SKM-1 (cell line): ENCODE results near the gene GLRX.
"Not testable (repeated sequence)": the region's sequence is repeated elsewhere in the genome, so short reads cannot be mapped to it uniquely, and the experiment has no call there.

Experiments
- DNase-seq: peaks from one replicate; lab custom pipeline; 2025; ENCODE audit not compliant: unreplicated experiment; lab: John Stamatoyannopoulos, UW

GLRX gene

DNA sequence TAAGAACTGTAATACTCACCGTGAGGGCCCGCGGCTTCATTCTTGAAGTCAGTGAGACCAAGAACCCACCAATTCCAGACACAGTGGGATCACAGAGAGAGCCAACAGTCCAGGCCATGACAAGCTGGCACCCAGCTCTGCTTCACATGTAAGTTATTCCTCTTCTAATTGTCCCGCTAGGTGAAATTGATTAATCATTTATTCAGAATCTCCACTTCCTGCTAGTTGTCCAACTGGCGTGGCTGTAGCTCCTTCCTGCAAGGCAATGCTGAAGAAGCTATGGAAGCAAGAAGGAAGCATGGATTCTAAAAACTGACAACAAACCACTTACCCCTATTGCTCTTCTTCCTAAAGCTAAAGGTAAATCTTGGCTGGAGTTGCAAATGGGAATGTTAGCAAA is 30.0 kb upstream of the GLRX start:
- no peak for DNase-seq

DNA sequence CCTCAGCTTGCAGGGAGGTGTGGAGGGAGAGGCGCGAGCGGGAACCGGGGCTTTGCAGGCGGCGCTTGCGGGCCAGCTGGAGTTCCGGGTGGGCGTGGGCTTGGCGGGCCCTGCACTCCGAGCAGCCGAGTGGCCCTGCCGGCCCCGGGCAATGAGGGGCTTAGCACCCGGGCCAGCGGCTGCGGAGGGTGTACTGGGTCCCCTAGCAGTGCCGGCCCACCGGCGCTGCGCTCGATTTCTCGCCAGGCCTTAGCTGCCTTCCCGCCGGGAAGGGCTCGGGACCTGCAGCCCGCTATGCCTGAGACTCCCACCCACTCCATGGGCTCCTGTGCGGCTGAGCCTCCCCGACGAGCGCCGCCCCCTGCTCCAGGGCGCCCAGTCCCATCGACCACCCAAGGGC is 28.6 kb upstream of the GLRX start:
- not testable (repeated sequence) for DNase-seq

DNA sequence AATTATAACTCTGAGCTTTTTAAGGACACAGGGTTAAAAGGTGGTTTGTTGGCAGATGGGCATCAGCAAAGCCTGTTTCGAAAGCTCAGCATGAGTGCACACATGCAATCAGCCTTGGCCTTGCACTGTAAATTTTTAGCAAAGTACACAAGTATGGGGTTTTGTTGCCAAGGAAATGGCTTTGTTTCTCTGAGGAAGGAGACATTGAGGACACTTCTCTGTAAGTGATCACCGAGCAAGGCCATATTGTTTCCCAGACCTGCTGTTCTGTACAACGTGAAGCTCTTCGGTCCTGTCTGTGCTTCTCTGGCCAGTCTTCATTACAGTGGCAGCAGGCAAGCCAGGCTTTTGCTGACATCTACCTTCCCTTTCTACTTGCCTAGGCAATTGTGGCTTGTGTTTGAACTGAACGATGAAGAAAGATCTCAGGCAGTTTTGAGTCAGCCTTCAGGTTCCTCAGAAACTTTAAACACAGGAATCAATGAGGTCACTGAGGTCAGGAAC is 27.9 kb upstream of the GLRX start:
- peak; percentile 53 for DNase-seq

DNA sequence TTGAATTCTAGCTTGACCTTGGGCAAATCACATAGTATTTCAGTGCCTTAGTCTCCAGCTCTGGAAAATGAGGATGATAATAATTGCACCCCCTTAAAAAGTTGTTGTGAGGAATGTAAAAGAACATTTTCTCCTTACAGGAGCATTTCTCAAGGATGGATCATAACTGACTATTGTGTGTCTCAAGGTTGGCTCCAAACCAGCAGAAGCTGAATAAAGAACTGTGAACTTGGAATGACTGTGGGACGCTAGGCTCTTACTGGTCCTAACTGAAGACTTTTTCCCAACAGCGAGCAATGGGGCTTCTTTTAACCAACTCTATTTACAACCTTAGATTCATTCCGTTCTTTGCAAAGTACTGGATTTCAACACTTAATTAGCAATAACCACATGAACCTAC is 26.2 kb upstream of the GLRX start:
- no peak for DNase-seq

DNA sequence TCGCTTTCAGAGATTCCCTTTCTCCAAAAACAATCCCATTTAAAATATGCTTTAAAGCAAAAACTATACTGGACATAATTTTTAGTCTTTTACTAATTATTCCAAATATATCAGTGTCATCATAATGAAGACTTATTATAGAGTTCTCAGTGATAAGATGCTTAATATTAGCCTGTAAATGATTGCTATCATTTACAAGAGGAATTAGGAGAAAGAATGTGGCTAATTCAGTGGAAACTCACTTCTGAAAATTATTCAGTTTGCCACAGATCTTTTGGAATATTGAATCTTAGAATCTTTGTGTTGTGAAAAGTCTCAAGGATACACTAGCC is 24.7 kb upstream of the GLRX start:
- DNase-seq: no peak

DNA sequence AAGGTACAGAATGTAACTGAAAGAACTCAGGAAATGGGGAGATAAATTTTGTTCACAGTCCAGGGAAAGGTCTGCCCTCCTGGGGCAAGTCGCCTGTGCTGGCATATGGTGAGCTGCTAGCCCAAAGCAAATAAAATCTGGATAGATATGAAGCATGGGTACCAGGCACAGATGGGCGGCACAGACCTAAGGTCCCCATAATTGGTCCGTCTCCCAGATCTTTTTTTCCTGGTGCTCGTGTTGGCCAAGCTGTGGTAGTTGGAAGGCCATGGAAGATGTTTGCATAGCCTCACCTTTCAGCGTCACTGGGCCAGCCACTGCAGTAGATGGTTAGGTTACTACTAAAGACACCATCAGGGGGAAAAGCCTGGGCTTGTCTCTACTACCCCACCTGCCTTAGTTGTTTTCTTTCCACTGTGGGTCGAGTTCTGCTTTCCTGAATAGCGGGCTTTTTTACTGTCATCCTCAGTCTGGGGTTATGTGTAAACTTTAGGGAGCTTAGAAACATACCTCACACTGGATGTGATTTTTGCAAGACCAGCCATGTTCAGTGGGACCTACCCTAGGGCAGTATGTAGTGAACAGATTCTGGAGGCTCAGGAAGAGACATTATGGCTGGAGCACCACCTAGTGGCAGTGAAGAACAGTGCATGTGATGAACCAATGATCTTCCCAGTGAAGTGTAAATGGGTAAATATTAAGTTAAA is 24.2 kb upstream of the GLRX start:
- DNase-seq: peak; percentile 76

DNA sequence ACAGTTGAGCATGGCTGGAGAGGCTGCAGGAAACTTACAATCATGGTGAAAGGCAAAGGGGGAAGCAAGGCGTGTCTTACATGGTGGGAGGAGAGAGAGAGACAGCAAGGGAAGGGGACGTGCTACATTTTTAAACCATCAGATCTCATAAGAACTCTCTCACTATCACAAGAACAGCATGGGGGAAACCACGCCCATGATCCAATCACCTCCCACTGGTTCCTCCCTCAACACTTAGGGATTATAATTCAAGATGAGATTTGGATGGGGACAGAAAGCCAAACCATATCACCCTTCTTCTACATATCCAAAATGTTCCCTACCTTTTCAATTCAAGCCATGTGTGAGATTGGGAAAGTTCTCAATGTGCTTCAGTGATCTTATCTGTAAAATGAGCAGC is 22.9 kb upstream of the GLRX start:
- no peak for DNase-seq

DNA sequence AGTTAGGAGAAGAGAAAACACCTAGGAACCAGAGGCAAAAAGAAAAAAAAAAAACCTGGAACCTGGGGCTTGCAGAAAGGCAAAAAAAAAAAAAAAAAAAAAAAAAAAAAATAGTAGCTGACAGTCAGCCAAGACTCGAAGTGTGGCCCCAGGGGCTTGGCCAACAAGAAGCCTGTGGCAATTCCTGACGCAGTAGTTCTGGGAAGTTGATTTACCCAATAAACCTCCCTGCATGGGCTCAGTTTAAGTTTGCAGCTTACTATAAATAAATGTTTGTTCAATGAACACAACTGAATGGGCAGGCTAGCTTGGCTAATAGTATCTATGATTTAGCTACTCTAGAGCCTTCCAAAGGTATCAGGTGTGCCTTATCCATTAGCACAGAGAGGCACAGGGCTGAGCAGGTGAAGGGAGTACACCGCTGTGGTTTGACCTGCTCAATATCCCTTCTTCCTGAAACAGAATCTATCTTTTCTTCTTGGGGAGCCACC is 21.3 kb upstream of the GLRX start:
- DNase-seq: no peak

DNA sequence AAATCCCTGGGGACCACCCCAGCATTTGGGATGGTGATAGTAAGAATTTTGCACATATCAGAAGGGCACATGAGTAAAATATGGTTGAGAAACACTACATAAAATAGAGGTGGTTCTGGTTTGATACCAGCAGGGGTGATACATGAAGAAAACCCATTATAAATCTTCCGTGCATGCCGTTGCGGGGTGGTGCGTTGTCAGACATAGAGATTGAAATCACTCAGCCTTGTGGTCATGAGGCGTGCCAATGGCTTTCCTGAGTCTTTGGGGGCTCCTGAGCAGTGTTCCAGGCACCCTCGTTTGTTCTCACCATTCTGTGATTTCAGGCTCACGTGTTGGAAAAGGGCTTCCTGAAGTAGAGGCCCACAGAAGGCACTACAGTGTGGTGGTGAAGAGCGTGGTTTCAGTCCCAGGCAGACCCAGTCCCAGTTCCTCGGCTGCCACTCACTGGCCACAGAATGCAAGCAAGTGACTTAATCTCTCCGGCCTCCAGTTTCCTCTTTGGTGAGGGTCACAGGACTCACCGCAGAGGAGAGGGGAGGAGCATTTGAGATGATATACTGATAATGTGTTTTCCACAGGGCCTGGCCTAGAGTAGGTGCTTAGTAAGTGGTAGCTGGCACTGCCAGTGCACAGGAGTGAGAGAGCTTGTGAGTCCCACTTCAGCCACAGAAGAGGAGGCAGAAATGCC is 20.5 kb upstream of the GLRX start:
- peak; percentile 95 for DNase-seq

DNA sequence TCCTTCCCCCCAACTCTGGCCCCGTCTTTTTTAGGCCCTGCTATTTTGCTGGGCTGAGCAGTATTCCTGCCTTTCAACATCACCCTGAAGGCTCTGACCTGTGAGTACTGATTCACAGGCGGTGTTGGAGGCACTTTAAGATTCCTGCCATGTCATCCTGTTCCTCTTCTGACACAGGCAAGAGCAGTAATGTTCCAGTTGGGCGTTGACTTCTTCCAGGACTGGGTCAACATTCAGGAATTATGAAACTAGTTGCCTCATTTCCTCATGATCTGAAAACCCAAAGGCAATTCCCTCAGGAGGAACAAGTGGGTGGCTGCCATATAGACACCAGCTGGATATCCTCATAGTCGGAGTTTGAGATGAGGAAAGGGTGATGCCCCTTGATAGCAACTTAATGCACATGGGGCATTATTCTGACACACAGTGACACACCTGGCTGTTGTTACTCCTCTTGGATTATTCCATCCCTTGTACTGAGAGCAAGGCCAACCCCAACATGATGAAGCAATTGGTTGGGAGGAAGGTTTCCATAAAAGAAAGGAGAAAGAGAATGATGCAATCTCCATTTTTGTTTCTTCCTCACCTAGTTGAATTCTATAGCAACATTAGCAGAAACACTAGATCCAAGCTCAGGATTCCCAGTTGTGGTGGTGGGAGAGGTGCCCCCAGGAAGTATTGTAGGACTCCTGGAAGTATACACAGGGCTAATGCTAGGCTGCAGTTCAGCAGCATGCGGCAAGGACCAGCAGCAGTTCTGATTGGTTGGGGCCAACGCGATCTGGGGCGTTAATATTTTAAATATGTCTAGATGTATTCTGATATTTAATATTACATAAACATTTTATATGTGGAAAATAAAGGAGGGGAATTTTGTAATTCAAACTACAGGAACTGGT is 19.6 kb upstream of the GLRX start:
- no peak for DNase-seq

DNA sequence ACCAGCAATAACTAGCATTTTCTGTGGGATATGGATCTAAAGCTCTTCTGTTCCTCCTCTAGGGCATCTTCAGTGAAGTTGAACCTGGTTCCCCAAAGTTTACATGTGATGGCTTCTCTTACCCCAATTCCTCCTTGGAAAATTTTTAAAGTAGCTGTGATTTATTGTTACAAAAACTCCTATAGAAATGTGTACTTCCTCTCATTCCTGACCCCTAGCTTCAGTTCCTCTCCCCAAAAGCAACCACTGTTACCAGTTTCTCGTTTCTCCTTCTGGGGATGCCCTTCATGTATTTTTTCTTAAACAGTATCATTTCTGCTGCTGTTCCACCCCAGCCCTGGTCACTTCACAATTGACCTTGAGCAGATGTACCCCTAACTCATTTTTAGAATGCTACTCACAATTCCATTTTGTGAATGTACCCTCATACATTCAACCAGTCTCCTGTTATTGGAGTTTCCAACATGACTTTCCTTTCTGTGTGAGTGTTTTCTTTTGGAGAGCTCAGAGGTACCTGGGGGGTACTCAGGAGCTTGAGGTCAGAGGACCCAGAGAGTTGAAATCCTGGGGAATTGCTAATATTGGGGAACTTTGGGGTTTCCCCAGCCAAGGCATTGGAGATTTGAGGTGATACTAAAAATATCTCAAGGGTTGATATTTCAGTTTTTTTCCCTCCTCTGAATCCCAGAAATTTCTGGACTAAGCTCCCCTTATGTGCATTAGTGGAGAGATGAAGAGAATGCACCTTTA is 18.6 kb upstream of the GLRX start:
- no peak for DNase-seq

DNA sequence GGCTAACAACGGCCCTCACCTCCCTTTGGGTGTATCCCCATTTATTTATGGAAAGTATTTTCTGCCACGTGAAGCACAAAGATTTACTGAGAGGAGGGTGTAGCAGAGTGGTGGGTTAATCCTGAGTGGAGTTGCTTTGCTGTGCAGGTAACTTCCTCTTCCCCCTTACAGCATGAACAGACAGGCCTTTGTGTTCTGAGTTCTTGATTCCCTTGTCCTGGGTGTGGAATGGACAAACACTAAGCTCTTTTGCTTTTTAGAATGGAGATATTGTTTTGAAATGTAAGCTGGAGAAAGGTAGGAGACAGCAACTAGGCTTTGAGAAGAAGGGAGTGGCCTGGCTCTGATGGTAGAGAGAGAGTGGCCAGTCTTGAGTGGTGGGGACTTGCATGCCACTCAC is 17.1 kb upstream of the GLRX start:
- no peak for DNase-seq

DNA sequence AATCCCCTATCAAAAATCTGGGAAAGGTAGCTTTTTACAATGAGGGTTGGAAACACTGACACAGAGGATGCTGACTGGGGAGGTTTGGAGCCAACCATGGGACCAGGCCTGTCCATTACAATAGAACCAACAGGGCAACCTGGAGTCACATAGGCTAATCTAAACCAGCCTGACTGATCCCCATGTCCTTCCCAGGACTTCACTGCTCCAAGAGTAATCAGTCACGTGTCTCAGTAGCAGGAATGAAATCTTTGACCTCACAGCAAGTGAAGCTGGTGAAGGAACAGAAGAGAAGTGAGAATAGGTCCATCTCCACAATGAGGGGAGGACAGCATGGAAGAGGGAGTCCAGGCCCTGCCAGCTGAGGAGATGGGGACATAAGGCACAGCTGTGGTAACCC is 16.0 kb upstream of the GLRX start:
- no peak for DNase-seq

DNA sequence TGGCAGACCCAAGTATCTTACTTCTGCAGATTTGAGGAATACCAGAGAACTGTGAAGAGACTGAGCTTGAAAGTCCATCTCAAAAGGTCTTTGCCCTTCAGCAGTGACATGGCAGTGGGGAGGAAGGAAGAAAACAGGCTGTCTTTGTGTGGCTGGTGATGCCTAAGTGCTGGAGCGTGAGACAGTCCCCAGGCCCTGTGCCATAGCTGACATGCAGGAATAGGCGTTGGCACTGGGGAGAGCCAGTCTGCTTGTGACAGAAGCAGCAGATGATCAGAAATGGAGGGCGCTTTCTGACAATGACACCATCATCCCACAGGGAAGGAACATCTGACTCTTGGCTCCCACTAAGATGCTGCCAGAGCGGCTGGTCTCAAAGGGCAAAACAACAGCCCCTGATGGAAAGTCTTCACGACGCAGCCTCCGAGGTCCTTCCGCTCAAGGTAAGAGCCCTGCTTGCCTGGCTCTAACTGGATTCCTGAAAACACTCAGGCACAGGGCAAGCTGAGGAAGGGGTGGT is 15.5 kb upstream of the GLRX start:
- no peak for DNase-seq

DNA sequence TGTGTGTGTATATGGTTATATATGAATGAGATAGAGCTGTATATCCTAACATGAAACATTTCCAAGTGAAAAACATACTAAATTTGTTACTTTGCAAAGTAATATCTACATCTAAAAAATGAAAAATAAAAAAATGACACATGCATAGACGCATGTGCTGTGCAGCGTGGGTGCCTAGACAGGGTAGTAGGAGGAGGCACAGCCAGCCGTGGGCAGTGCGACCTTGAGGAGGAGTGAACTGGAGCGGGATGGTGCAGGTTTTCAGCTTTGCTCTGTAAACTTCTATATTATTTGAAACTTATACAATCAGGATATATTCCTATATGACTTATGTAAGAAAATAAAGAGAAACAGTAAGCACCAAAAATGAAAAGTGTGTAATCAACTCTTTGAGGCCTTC is 15.0 kb upstream of the GLRX start:
- DNase-seq: no peak

DNA sequence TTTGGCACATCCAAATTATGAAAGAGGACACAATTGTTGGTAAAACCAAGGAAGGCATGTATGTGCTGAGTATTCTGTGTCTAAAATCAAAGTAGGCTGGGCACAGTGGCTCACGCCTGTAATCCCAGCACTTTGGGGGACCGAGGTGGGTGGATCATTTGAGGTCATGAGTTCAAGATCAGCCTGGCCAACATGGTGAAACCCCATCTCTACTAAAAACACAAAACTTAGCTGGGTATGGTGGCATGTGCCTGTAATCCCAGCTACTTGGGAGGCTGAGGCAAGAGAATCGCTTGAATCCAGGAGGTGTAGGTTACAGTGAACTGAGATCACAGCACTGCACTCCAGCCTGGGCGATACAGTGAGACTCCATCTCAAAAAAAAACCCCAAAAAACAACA is 14.4 kb upstream of the GLRX start:
- not testable (repeated sequence) for DNase-seq

DNA sequence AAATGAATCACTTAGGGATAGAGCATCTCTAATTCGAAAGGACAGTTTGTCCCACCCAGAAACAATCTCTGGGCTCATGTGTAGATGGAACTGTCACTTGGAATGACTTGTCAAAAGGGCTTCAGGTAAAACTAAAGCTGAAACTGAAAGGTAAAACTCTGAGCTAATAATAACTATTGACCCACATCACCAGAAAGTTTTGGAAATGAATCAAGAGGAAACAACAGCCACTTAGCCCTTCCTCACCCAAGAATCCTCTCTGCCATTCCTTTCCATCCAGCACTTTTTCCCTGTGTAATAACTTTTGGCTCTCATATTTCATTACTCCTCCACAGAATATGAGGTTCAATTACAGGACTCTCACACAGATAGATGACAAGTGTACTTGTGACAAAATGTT is 14.0 kb upstream of the GLRX start:
- DNase-seq: no peak

DNA sequence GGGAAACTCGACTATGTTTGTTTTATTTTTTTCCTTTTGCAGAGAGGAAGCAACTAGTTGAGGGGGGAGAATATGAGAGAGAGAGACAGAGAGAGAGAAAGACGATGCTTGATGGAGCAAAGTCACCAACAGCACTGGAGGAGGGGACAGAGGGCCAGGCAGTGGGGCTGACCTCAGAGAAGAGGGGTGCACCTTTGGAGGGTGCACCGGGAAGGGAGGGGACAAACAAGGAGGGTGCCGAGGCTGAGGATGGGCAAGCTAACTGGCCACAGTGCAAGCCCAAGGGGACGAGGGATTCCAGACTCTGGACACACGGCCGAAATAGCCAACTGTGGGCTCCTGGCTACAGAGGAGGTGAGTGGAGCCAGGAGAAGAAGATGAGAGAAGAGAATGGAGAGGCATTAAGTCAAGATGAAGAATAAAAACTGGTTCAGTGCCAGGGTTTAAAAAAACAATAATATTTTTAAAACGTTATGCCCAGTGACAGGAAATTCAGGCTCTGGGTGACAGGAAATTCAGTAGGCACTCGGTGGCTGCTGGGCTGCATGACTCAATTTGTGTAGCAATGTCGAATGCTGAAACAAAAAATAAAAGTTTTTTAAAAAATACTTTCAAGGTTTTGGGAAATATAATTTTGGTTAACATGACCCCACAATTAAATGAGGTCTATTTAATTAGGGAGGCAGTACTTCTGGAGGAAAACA is 13.3 kb upstream of the GLRX start:
- DNase-seq: no peak

DNA sequence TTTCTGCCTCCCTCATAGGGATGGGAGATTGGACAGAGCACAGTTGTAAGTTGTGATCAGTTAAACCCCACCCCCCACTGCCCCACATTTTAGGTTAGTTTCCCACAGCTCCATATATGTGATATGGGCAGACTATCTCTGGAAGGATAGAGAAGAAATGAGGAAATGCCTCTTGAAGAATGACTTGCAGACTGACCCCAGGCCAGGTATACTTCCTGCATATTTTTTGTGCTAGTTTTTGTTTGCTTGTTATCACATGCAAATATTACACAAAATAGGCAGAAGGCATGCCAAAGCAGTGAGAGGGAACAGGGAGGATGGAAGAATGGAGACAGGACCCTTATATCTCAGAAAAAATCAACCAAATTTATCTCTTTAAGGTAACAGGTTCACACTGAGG is 10.1 kb upstream of the GLRX start:
- no peak for DNase-seq

DNA sequence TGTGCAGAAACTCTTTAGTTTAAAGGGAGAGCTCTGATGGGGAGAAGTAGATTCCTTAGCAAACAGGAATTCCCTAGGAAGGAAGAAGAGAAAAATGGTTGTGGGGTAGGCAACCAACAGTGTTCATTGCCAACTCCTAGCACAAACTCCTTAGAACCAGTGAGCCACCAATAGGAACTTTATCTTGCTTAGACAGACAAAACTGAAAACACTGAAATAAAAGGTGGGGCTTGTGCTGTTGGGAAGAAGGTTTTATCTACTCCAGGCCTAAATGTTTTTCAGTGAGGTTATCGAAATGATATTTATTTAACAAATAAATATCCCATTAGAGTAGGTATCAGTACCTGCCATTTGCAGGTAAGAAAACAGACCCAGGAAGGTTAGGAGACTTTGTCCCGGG is 7.7 kb upstream of the GLRX start:
- DNase-seq: no peak
